Measurements from ENCODE around the gene B4GALT3. TPM values are rescaled to one million over a fixed set of nuclear protein-coding genes. Genes with fewer than 3 reads are reported as not detected.

B4GALT3 gene
- total and polyA plus RNA-seq, 11 donors = 13.4 to 40.8 (median 22.4) TPM

DNA sequence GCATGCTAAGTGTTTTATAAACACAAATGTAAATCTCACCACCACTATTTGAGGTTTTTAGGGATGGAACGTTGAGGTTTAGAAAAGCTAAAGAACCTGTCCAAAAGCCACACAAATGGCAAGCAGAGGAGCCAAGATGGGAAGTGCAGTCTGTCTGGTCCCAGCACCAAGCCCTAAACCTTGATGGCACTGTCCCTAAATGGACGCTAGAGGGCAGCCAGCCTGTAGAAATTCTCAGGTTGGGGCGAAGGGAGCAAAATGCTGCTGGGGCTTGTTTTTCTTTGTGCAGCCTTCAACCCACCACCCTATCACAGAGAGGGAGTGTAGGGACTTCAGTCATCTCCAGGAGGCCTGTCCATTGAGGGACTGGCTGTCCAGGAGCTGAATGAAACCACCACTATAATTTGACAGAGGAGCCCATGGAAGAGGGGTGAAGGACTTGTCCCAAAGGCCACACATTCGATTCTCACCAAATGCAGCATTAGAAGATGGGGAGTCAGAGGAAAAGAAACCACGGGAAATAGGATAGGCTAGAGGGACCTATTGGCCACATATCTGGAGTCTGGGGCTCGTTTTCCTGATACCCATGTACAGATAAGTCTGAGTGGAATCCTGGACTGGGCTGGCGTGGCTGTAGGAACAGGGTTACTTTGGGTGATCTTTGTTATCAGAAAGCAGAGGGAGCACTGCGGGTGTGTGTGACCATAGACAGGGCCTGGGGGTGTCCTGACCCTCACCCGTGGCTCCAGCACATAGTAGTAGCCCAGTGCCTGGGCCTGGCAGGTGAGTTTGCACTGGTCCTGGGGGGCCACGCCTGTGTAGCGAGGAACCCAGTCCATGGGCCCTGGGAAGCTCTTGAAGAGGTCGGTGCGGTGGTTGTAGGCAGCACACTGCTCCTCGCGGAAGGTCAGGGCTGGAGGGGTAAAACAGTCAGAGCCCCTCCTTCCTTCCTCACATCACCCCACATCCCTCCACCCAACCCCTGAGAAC lies 15.5 kb upstream of the B4GALT3 start:
- H3K9me3 ChIP-seq = no peaks in the 10 kb centered on the region
- H3K4me3 ChIP-seq = peak overlapping the region in 3 of 12 donors; percentile 56 to 62 (median 60)
- H3K27ac ChIP-seq = peak overlapping the region in 6 of 12 donors; percentile 3 to 98 (median 62)
- 42 to 52% (median 49%) methylated on average over 14 to 15 of the region's 15 CpGs for WGBS, 4 donors
- no peaks in the 10 kb centered on the region for H3K27me3 ChIP-seq
- DNase-seq (peak in 4 of 5 donors; percentile 57 to 70 (median 68)), ATAC-seq (peak; percentile 30 to 62 (median 50))
- H3K36me3 ChIP-seq = peaks cover 0 to 51% (median 7%) of the 10 kb centered on the region in 9 donors
- no peak for TF ChIP-seq POLR2A (IDR thresholded peaks at IDR 0.05)
- TF ChIP-seq, protein P1, sequence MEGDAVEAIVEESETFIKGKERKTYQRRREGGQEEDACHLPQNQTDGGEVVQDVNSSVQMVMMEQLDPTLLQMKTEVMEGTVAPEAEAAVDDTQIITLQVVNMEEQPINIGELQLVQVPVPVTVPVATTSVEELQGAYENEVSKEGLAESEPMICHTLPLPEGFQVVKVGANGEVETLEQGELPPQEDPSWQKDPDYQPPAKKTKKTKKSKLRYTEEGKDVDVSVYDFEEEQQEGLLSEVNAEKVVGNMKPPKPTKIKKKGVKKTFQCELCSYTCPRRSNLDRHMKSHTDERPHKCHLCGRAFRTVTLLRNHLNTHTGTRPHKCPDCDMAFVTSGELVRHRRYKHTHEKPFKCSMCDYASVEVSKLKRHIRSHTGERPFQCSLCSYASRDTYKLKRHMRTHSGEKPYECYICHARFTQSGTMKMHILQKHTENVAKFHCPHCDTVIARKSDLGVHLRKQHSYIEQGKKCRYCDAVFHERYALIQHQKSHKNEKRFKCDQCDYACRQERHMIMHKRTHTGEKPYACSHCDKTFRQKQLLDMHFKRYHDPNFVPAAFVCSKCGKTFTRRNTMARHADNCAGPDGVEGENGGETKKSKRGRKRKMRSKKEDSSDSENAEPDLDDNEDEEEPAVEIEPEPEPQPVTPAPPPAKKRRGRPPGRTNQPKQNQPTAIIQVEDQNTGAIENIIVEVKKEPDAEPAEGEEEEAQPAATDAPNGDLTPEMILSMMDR (IDR thresholded peaks at IDR 0.05) = peak; percentile 80 to 92 (median 87)
- H3K4me1 ChIP-seq = peaks cover 0 to 73% (median 32%) of the 10 kb centered on the region in 12 donors
- intact Hi-C loops (cut with DNase I) = loop anchor here in 4 of 10 donors (1.0 to 10.0 kb wide), 4 partner anchors 32 to 192 kb away; partner anchors contain the start of gene TOMM40L (in 1 of the 4)

DNA sequence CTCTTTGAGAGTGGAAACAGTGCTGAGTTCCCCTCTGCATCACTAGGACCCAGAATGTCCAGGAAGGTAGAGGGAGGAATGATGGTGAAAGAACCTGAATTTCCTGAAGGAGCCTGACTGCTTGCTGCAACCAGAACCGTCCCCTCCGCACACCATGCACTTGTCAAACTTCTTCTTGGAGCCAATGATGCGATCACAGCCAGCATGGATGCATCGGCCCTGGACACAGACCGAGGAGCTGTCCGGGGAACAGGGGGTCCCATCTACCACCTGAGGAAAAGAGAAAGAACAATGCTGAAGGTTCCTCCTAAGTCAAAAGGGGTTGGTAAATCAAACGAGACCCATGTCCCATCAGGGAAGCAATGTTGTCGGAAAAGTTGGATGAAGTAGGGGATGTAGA lies 14.7 kb upstream of the B4GALT3 start:
- WGBS, 4 donors = 63 to 76% (median 68%) methylated on average over 7 to 8 of the region's 8 CpGs
- intact Hi-C loops (cut with DNase I) = loop anchor here in 4 of 10 donors (1.0 to 10.0 kb wide), 4 partner anchors 32 to 193 kb away; partner anchors contain the start of gene TOMM40L (in 1 of the 4)
- peak in 1 of 5 donors; percentile 48 for DNase-seq
- Histone ChIP-seq H3K27me3 (no peaks in the 10 kb centered on the region), H3K4me3 (peak overlapping the region in 1 of 12 donors; percentile 14), H3K4me1 (peaks cover 0 to 76% (median 25%) of the 10 kb centered on the region in 12 donors), H3K9me3 (no peaks in the 10 kb centered on the region), H3K27ac (peak overlapping the region in 1 of 12 donors; percentile 98), H3K36me3 (peaks cover 0 to 51% (median 7%) of the 10 kb centered on the region in 9 donors)
- no peak for ATAC-seq
- no peak for TF ChIP-seq POLR2A (IDR thresholded peaks at IDR 0.05)
- TF ChIP-seq, protein P1 (IDR thresholded peaks at IDR 0.05) = no peak

DNA sequence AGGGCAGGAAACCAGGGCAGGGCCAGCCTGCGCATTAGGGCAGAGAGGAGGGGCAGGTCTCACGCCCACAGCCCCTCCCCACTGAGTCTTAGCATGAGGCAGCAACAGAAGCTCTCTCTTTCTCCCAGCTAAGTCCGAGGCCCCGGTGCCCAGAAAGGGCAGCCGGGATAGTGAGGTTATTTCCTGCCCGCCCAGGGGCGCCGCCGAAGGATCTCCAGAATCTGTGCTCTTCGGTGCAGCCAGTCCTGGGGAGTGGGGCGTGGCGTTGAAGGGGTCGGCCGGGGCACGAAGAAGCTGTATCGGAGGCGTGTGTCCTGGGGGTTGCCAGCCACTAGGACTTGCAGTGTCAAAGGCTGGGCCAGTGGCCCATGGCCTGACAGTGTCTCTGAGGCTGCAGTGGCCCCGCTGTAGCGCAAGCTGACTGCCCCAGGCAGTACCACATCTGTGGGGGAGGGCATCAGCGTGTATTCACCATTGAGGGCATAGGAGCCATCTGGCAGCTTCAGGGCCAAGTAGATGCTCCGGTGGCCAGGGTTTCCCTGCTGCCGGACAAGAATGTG lies 13.7 kb upstream of the B4GALT3 start:
- intact Hi-C loops (cut with DNase I) = loop anchor here in 4 of 10 donors (5.0 to 10.0 kb wide), 3 partner anchors 36 to 194 kb away; partner anchors contain the start of gene TOMM40L (in 1 of the 4)
- 64 to 75% (median 70%) methylated on average over 12 to 22 of the region's 22 CpGs for WGBS, 4 donors
- H3K36me3 ChIP-seq = peaks cover 0 to 44% (median 7%) of the 10 kb centered on the region in 9 donors
- no peak overlapping the region for H3K27ac ChIP-seq
- no peaks in the 10 kb centered on the region for H3K27me3 ChIP-seq
- H3K4me1 ChIP-seq = peaks cover 0 to 77% (median 23%) of the 10 kb centered on the region in 12 donors
- ATAC-seq (peak in 1 of 4 donors; percentile 6), DNase-seq (peak in 1 of 5 donors; percentile 56)
- TF ChIP-seq, protein P1 (IDR thresholded peaks at IDR 0.05) = no peak
- TF ChIP-seq POLR2A (IDR thresholded peaks at IDR 0.05) = no peak
- no peaks in the 10 kb centered on the region for H3K9me3 ChIP-seq
- peak overlapping the region in 1 of 12 donors; percentile 14 for H3K4me3 ChIP-seq

All from heart left ventricle (tissue), 16 donors.